COLO668 (cell line): Measurements from ENCODE around the gene CCDC89.

Experiments used
- DNase-seq: peaks from one replicate; lab custom pipeline; 2025; ENCODE audit not compliant: unreplicated experiment; lab: John Stamatoyannopoulos, UW

Gene CCDC89

GRCh38 chr11:85685820-85686459 lies at the start of gene CCDC89:
Gene CCDC89, minus strand, starts transcription at chr11:85686195. Its CDS starts 65 bp downstream, at chr11:85686130.
- DNase-seq = no peak

DNA sequence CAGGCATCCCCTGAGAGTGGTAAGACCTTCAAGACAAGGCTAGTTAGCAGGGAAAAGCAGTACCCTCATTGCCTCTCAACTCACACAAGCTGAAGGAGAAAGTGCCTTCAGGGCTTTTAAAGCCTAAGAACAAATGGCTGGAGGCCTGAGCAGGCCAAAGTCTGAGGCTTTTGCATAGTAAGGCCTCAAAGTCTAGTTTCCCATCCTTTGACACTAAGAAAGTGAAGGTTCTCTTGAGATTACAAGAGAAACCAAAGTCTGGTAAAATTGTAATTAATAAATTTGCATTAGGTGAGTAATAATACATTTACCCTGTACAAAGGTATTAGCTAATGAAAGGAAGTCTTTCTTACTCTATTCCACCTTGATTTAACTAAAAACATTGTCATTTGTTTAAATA lies 47.0 kb upstream of the CCDC89 start:
- no peak for DNase-seq

GRCh38 chr11:85726381-85726780 lies 40.4 kb upstream of the CCDC89 start:
- DNase-seq = no peak

DNA sequence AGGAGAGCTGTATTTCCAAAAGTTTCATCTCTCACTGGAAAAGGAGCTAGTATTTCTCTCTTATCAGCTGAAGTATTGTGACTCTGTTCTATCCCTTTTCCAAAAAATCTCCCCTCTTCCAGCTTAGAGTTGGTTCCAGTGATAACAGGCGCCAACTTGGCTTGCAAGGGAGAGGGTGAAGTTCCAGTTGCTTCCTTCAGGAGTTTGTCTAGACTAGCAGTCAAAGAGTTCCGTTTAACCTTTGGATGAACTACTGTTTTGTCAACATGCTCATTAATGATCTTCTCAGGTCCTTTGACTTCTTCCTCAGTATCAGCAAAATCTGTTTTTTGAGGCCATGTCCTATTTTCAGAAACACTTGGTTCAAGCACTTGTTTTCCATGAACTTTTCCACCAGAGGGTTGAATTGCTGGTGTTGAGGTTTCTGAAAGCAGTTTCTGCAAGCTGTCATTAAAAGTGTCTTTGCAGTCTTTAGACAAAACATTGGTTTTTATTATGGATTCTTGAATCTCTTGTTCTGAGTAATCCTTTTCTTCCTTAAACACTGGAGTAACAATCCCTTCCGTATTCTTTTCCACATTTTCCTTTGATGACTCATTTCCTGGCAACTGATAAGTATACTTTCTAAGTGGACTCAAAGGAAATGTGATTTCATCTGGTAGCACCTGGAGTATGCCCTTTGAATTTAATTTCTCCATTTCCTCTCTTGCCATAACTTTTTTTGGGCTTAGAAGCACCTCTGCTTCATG lies 39.7 kb upstream of the CCDC89 start:
- no peak for DNase-seq

GRCh38 chr11:85724748-85725465 lies 38.9 kb upstream of the CCDC89 start:
- DNase-seq = no peak

GRCh38 chr11:85723088-85723487 lies 37.1 kb upstream of the CCDC89 start:
- DNase-seq = no peak

DNA sequence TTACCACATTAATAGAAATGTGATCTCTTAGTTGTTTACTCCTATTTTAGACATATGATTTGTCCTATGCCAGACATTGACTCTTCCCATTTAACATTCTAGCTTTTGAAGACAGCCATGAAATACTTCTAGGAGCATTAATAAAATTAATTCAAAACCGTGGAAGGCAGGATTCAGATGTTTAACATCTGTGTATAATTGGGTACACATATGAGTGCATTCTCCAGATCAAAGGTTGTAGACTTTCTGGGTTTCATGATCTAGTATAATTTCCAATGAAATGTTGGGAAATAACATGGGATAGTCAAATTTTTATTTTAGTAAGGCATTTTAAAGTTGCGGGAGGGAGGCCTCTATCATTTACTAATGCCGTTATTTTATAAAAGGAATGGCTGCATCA lies 35.2 kb upstream of the CCDC89 start:
- DNase-seq = no peak

DNA sequence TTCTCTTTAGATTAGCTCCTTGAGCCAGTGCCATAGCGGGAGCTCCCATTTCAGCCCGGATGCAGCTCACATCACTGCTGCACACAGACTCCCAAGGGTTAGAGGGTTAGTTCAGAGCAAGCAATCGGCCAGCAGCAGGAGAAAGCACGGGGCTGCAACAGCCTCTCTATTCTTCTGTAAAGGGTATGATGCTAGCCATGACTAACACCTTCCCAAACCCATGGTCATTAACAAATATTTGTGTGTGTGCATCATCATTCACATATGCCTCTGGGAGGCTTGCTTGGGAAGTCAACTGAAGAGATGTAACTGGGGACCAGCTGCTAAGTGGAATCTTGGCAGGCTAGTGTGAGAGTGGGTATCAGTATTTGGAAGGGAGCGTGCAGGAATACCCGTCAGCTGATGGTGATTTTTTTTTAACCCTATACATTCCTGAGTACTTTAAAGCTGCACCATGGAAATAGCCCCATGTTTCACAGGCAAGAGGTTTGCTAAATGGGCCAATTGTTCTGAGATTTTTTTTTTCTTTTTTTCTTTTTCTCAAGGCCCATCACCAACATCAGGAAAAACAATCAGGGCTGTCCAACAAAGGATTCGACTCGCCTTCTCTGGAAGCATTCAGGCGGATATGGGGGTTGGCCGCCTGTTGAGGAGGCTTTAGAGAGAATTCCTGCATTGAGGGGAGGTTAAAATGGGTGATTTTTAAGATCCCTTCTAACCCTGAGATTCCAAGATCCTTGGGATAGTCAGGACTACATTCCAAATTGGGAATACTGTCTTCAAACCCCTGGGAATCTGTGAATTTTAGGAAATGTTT lies 33.2 kb upstream of the CCDC89 start:
- no peak for DNase-seq

DNA sequence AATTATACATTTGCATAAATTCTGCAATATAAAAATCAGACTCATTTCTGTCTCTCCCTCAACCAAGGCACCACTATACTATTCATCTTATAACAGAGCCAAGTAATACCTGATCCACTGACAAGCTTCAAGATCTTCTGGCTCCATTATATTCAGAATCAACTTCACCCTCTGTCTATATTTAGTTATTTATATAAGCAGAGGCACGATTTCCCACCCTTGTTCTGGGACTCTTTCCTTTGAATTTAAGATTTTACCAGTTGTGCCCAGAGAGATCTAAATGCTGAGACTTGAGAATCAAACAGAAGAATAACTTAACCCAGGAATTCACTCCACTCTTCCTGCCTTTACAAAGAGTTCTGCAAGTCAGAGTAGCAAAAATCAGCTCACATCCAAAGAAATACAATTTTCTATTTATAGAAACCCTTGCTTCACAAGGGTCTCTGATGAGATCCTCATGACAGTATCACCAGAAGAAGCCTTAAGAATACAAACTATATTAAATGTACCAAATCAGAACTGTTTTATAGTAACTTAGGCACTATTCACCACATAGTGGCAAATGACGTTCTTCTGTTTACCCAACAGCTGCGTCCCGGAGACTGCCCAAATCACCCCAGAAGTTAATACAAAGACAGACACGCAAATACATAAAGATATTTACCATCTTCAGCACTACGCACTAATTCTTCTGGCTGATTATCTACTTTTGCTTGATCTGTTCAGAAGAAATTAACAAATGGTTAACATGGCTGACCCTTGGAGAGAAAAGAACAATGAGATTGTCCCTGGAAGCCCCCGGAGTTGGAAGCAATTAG lies 32.3 kb upstream of the CCDC89 start:
- DNase-seq = no peak

GRCh38 chr11:85717429-85717828 lies 31.4 kb upstream of the CCDC89 start:
- no peak for DNase-seq

DNA sequence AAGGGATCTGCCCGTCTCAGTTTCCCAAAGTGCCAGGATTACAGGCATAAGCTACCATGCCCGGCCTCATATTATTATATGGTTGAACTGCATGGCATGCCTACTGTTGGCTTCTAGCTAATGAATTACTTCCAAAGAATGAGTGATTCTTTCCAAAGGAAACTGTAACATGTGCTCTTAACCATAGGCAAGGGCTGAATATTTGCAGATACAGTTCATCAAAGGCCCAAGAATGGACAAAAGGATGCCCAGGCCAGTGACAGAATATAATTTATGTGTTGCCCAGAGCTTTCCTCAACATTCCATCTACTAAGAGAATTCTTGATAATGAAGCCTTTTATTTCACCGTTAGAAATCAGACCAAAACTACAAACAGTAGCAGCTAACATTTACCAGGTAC lies 27.0 kb upstream of the CCDC89 start:
- no peak for DNase-seq

DNA sequence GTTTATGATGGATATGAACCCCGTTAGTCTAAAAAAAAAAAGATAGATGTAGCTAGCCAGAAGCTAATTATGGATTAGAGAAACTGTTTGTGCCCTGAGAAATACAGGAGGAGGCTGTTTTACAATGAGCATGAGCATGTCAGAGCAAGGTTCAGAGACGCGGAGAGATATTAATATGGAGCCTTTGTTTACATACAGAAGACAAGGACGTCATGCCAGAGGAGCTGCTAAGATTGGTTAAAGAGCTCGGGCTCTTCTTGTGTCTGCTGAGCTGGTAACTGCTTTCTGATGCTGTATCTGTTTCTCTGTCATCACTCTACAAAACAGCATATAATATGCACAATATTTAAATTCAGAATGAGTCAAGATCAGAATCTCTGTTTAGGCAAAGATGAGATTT lies 24.9 kb upstream of the CCDC89 start:
- no peak for DNase-seq

- no peak for DNase-seq
Observed at GRCh38 chr11:85709941-85710702, 24.1 kb upstream of the CCDC89 start.

GRCh38 chr11:85705800-85706199 lies 19.8 kb upstream of the CCDC89 start:
- DNase-seq = no peak

DNA sequence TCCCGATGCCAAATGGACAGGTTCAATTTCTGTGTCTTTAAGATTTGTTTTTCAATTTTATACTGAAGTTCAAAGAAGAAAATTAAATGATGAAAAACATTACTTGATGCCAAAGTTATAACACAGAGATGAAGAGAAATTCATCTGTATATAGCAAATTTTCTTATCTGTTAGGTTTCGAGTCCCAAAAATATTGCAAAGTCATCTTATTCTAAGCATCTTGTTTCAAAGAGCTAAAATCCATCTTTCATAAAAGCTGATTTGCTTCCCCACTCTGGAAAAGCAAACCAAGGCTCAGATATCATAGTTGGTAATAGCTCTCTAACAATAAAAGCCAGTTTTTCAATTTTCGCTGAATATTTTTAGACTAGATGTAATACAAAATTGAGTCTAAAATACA lies 19.0 kb upstream of the CCDC89 start:
- no peak for DNase-seq

GRCh38 chr11:85699957-85700741 lies 14.2 kb upstream of the CCDC89 start:
- no peak for DNase-seq

GRCh38 chr11:85698195-85698594 lies 12.2 kb upstream of the CCDC89 start:
- DNase-seq = no peak

- no peak for DNase-seq
Observed at GRCh38 chr11:85697747-85698146, 11.8 kb upstream of the CCDC89 start.

GRCh38 chr11:85695546-85695945 lies 9.6 kb upstream of the CCDC89 start:
- DNase-seq = no peak
